Measurements from ENCODE around the gene ZG16B.

The ZG16B gene

GRCh38 chr16:2857451-2858244 lies 27.5 kb downstream of the ZG16B start, which contains the start of gene PRSS22:
Gene PRSS22 (minus strand): TSS chr16:2858170. CDS start chr16:2858104, 66 bp downstream.
- Histone ChIP-seq H3K4me3 (peak within 1 kb of the TSS in 5 of 7 experiments; percentile 2 to 44 (median 33)), H3K27ac (peak within 1 kb of the TSS in 15 of 21 experiments; percentile 7 to 86 (median 73))

GRCh38 chr16:2858245-2859025 lies 28.3 kb downstream of the ZG16B start:
- H3K27ac ChIP-seq, result peak overlapping the region in 15 of 21 experiments; percentile 7 to 86 (median 73)
- peak overlapping the region in 5 of 7 experiments; percentile 2 to 44 (median 33) for H3K4me3 ChIP-seq

GRCh38 chr16:2859686-2860265 lies 29.7 kb downstream of the ZG16B start:
- Histone ChIP-seq H3K4me3 (no peak overlapping the region), H3K27ac (no peak overlapping the region)

GRCh38 chr16:2860826-2861567 lies 30.9 kb downstream of the ZG16B start:
- no peak overlapping the region for H3K27ac ChIP-seq
- H3K4me3 ChIP-seq, result no peak overlapping the region

- no peak overlapping the region for H3K27ac ChIP-seq
- H3K4me3 ChIP-seq, result no peak overlapping the region
Observed at GRCh38 chr16:2865651-2866050, 35.5 kb downstream of the ZG16B start.

- Histone ChIP-seq H3K4me3 (no peak overlapping the region), H3K27ac (no peak overlapping the region)
Observed at GRCh38 chr16:2866431-2866830, 36.3 kb downstream of the ZG16B start.

GRCh38 chr16:2867661-2867986 lies 37.5 kb downstream of the ZG16B start:
- Histone ChIP-seq H3K4me3 (peak overlapping the region; percentile 38 to 66 (median 42)), H3K27ac (peak overlapping the region in 20 of 21 experiments; percentile 83 to 97 (median 88))

GRCh38 chr16:2867987-2868789 lies 38.1 kb downstream of the ZG16B start:
- peak overlapping the region; percentile 23 to 97 (median 87) for H3K27ac ChIP-seq
- H3K4me3 ChIP-seq, result peak overlapping the region; percentile 38 to 66 (median 42)

GRCh38 chr16:2871926-2872325 lies 41.8 kb downstream of the ZG16B start:
- H3K4me3 ChIP-seq, result no peak overlapping the region
- H3K27ac ChIP-seq, result no peak overlapping the region

- H3K27ac ChIP-seq, result no peak overlapping the region
- H3K4me3 ChIP-seq, result no peak overlapping the region
Observed at GRCh38 chr16:2874032-2874911, 44.2 kb downstream of the ZG16B start.

GRCh38 chr16:2874912-2875362 lies 44.8 kb downstream of the ZG16B start:
- no peak overlapping the region for H3K27ac ChIP-seq
- no peak overlapping the region for H3K4me3 ChIP-seq

GRCh38 chr16:2879854-2880508 lies 49.9 kb downstream of the ZG16B start:
- H3K27ac ChIP-seq, result no peak overlapping the region
- H3K4me3 ChIP-seq, result no peak overlapping the region
